ENCODE data around the gene HNRNPH3. TPM values are rescaled to one million over a fixed set of nuclear protein-coding genes. Genes with fewer than 3 reads are reported as not detected.

The HNRNPH3 gene
- total RNA-seq, 2 experiments from 2014 or later = 139 to 145 TPM

GRCh38 chr10:68371604-68372003, 39.7 kb downstream of the HNRNPH3 start:
- ATAC-seq = no peak
- CTCF ChIA-PET = interaction anchor here (1.8 kb wide), 1 partner anchor 23 kb away, joined by 4 read pairs; no protein-coding TSS in a partner anchor
- H3K4me1 Mint-ChIP-seq (ENCODE audit: low read depth) = no peaks in the 10 kb centered on the region

GRCh38 chr10:68385740-68386139, 53.9 kb downstream of the HNRNPH3 start:
- Mint-ChIP-seq H3K36me3 (ENCODE audit: low read depth) (peaks cover 20% of the 10 kb centered on the region), H3K27ac (no peak overlapping the region), H3K4me3 (no peak overlapping the region), H3K27me3 (no peaks in the 10 kb centered on the region), H3K9me3 (no peaks in the 10 kb centered on the region), H3K4me1 (ENCODE audit: low read depth) (no peaks in the 10 kb centered on the region)
- CTCF ChIA-PET = interaction anchor here (1.1 to 1.6 kb wide), 2 partner anchors 8 to 38 kb away, joined by 3 read pairs; no protein-coding TSS in a partner anchor
- DNase-seq (no peak), ATAC-seq (no peak)
- intact Hi-C loops (cut with micrococcal nuclease) = no loop called here
- POLR2A ChIA-PET = no interaction called here
- TF ChIP-seq CTCF (IDR thresholded peaks at IDR 0.05) = no peak

More at GRCh38 chr10:68371604-68372003, 39.7 kb downstream of the HNRNPH3 start:
- Mint-ChIP-seq H3K27me3 (no peaks in the 10 kb centered on the region), H3K27ac (no peak overlapping the region), H3K4me3 (no peak overlapping the region), H3K9me3 (peaks cover 7% of the 10 kb centered on the region), H3K36me3 (ENCODE audit: low read depth) (peaks cover 47% of the 10 kb centered on the region)
- DNase-seq = no peak
- intact Hi-C loops (cut with micrococcal nuclease) = no loop called here
- no peak for TF ChIP-seq CTCF (IDR thresholded peaks at IDR 0.05)
- POLR2A ChIA-PET = interaction anchor here (0.6 kb wide), 1 partner anchor 16 kb away, joined by 3 read pairs; no protein-coding TSS in a partner anchor

Other genes starting within 250 kb of the HNRNPH3 start
- not detected for gene MYPN, start 222.6 kb upstream of the HNRNPH3 start, total RNA-seq
- gene ATOH7, start 100.0 kb upstream of the HNRNPH3 start, total RNA-seq = not detected
- under 1 TPM; 0.77 to 0.85 TPM for gene PBLD, start 864 bp downstream of the HNRNPH3 start, total RNA-seq
- gene RUFY2, start 75.2 kb downstream of the HNRNPH3 start, total RNA-seq = 1 to 10 TPM; 7.8 to 8.0 TPM
- 10 to 100 TPM; 40.6 to 43.5 TPM for gene DNA2, start 139.9 kb downstream of the HNRNPH3 start, total RNA-seq
- 10 to 100 TPM; 11.5 to 16.9 TPM for gene SLC25A16, start 195.5 kb downstream of the HNRNPH3 start, total RNA-seq
- 1 to 10 TPM; 1.1 to 1.3 TPM for gene TET1, start 228.3 kb downstream of the HNRNPH3 start, total RNA-seq

All from activated CD8-positive, alpha-beta T cell treated with anti-CD3 and anti-CD28 coated beads for 36 hours (primary cell).